Fibroblast of lung (primary cell): ENCODE data around the gene CSTA. TPM values are rescaled to one million over a fixed set of nuclear protein-coding genes. Genes with fewer than 3 reads are reported as not detected.

Source experiments
- DNase-seq, 2 donors: peaks; one replicate each; pipeline versions ENCODE4 v3.0.0 to v3.0.0-alpha.2; 2010; ENCODE audit warnings: low read depth in 2 of 2
- H2AFZ ChIP-seq: 2 replicates; pipeline ENCODE4 v1.5.1; 2012; ENCODE audit warnings: low read length, control low read depth, inconsistent platforms
- H3K27ac ChIP-seq: 2 replicates; pipeline ENCODE4 v1.5.1; 2011; ENCODE audit warnings: low read length, control low read depth; ENCODE audit not compliant: insufficient read depth
- H3K27me3 ChIP-seq: 2 replicates; pipeline ENCODE4 v1.5.1; 2011; ENCODE audit warnings: mild to moderate bottlenecking, low read length; ENCODE audit not compliant: control insufficient read depth, insufficient read depth
- H3K36me3 ChIP-seq: 2 replicates; pipeline ENCODE4 v1.5.1; 2011; ENCODE audit warnings: low read length; ENCODE audit not compliant: control insufficient read depth, insufficient read depth
- H3K4me1 ChIP-seq: 2 replicates; pipeline ENCODE4 v1.5.1; 2011; ENCODE audit warnings: low read length; ENCODE audit not compliant: control insufficient read depth, insufficient read depth; ENCODE audit errors: extremely low read depth
- H3K4me2 ChIP-seq: 2 replicates; pipeline ENCODE4 v1.5.1; 2011; ENCODE audit warnings: low read length, control low read depth; ENCODE audit not compliant: insufficient read depth; ENCODE audit errors: extremely low read depth
- H3K4me3 ChIP-seq, 4 experiments: fragments of 200-600 bp in 1 of 4; sonication (generic) in 1 of 4; replicated peaks in 1 of 4; 2 replicates each; pipeline ENCODE4 v1.5.1; 2011 to 2016; ENCODE audit warnings: low read length in 4 of 4, low read depth in 3 of 4, mild to moderate bottlenecking in 3 of 4, control low read depth in 2 of 4, inconsistent platforms in 1 of 4, mixed read lengths in 1 of 4; ENCODE audit not compliant: insufficient read depth in 1 of 4; ENCODE audit errors: control extremely low read depth in 1 of 4
- H3K79me2 ChIP-seq: 2 replicates; pipeline ENCODE4 v1.5.1; 2012; ENCODE audit warnings: mild to moderate bottlenecking, low read length, inconsistent platforms; ENCODE audit not compliant: control insufficient read depth, insufficient read depth
- H3K9ac ChIP-seq: 2 replicates; pipeline ENCODE4 v1.5.1; 2011; ENCODE audit warnings: mild to moderate bottlenecking, low read length, control low read depth; ENCODE audit not compliant: insufficient read depth
- H3K9me3 ChIP-seq: 2 replicates; pipeline ENCODE4 v1.5.1; 2012; ENCODE audit warnings: low read depth, low read length; ENCODE audit not compliant: control insufficient read depth, insufficient read depth
- H4K20me1 ChIP-seq: 2 replicates; pipeline ENCODE4 v1.5.1; 2011; ENCODE audit warnings: low read length; ENCODE audit not compliant: control insufficient read depth, insufficient read depth; ENCODE audit errors: extremely low read depth
- CTCF ChIP-seq, 2 donors: IDR thresholded peaks in 1 of 2; conservative IDR thresholded peaks in 1 of 2; 1 replicate in 1 of 2; 2 replicates in 1 of 2; pipeline ENCODE4 v1.5.1; 2011 to 2012; ENCODE audit warnings: low read length in 2 of 2, control low read depth in 1 of 2, inconsistent platforms in 1 of 2, low read depth in 1 of 2, mild to moderate bottlenecking in 1 of 2
- EZH2 ChIP-seq: IDR thresholded peaks from 2 replicates; pipeline ENCODE4 v1.5.1; 2012; ENCODE audit warnings: low read length, control low read depth, mild to moderate bottlenecking; ENCODE audit errors: missing control alignments
- polyA plus RNA-seq, 2 donors: library from polyadenylated mRNA; depleted of rRNA in 1 of 2; stranded (reverse) in 1 of 2; unstranded in 1 of 2; fragments of >200 nt; gene quantifications; 2 replicates each; pipeline ENCODE4 v1.2.1, GENCODE V29; 2011 to 2012; ENCODE audit warnings: missing spikeins in 1 of 2
- total RNA-seq: library from RNA; depleted of rRNA; stranded (reverse); fragments of >200 nt; gene quantifications from 2 replicates; pipeline ENCODE4 v1.2.1, GENCODE V29; 2014

CSTA gene
- total and polyA plus RNA-seq, 2 donors (not counting 1 experiment from before 2014, with no cell fraction given), result 0.61 to 7.9 TPM

- Histone ChIP-seq H3K4me1 (no peaks in the 10 kb centered on the region), H3K4me2 (no peak overlapping the region), H3K27me3 (no peaks in the 10 kb centered on the region), H3K4me3 (no peak overlapping the region), H3K9ac (no peak overlapping the region), H3K79me2 (no peaks in the 10 kb centered on the region), H4K20me1 (no peaks in the 10 kb centered on the region), H2AFZ (no peak overlapping the region), H3K27ac (no peak overlapping the region), H3K9me3 (no peaks in the 10 kb centered on the region), H3K36me3 (no peaks in the 10 kb centered on the region)
- TF ChIP-seq EZH2 (no peak), CTCF (conservative IDR thresholded peaks at IDR 0.05 in 1 of 2, IDR thresholded peaks at IDR 0.05 in 1 of 2; ENCODE audit: low read depth in 1 of 2, low read length in 2 of 2) (no peak)
- DNase-seq, result no peak
These were observed 24.1 kb downstream of the CSTA start for GRCh38 chr3:122349171-122349570.

GRCh38 chr3:122350814-122351418 is 25.9 kb downstream of the CSTA start:
- no peak overlapping the region for H3K27ac ChIP-seq
- no peaks in the 10 kb centered on the region for H3K36me3 ChIP-seq
- no peaks in the 10 kb centered on the region for H3K4me1 ChIP-seq
- DNase-seq, result peak; percentile 48 to 71
- no peak overlapping the region for H2AFZ ChIP-seq
- H3K79me2 ChIP-seq, result no peaks in the 10 kb centered on the region
- no peak overlapping the region for H3K4me3 ChIP-seq
- peak overlapping the region; percentile 25 for H3K4me2 ChIP-seq
- TF ChIP-seq CTCF (conservative IDR thresholded peaks at IDR 0.05 in 1 of 2, IDR thresholded peaks at IDR 0.05 in 1 of 2; ENCODE audit: low read depth in 1 of 2, low read length in 2 of 2), result no peak
- TF ChIP-seq EZH2, result no peak
- H4K20me1 ChIP-seq, result no peaks in the 10 kb centered on the region
- H3K27me3 ChIP-seq, result no peaks in the 10 kb centered on the region
- no peaks in the 10 kb centered on the region for H3K9me3 ChIP-seq
- H3K9ac ChIP-seq, result no peak overlapping the region

- Histone ChIP-seq H3K9me3 (no peaks in the 10 kb centered on the region), H3K4me1 (no peaks in the 10 kb centered on the region), H4K20me1 (no peaks in the 10 kb centered on the region), H3K4me2 (no peak overlapping the region), H3K27ac (no peak overlapping the region), H3K9ac (no peak overlapping the region), H3K36me3 (no peaks in the 10 kb centered on the region), H3K4me3 (no peak overlapping the region), H3K79me2 (no peaks in the 10 kb centered on the region), H3K27me3 (no peaks in the 10 kb centered on the region), H2AFZ (no peak overlapping the region)
- no peak for DNase-seq
- no peak for TF ChIP-seq CTCF (conservative IDR thresholded peaks at IDR 0.05 in 1 of 2, IDR thresholded peaks at IDR 0.05 in 1 of 2; ENCODE audit: low read depth in 1 of 2, low read length in 2 of 2)
- no peak for TF ChIP-seq EZH2
These were observed 26.6 kb downstream of the CSTA start for GRCh38 chr3:122351612-122352011.
